Measurements from ENCODE around the gene UMODL1. TPM values are rescaled to one million over a fixed set of nuclear protein-coding genes. Genes with fewer than 3 reads are reported as not detected.

UMODL1 gene
- total RNA-seq, 4 donors from 2014 or later, result 0.15 to 0.21 TPM; not detected in 2

DNA sequence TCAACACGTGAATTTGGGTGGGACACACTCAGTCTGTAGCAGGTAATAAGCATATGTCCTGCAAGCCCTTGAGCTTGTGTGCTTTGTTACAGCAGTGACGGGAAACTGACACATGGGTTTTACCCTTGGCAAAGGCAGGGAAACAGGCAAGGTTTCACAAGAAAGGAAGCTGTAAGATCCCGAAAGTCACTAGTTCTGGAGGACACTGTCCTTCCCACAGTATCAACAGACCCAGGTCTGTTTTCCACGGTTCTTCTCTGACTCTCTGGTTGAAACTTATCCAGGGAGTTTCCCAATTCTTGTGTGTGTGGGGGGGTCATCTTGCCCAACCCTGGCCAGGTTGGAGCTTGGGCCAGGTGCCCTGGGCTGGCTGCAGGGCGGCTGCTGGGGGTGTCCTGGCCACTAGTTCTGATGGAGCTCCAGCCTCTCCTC, 31.6 kb upstream of the UMODL1 start:
- Histone ChIP-seq H3K4me3 (no peak overlapping the region), H3K4me1 (peaks cover 30% of the 10 kb centered on the region), H3K27me3 (no peaks in the 10 kb centered on the region), H3K27ac (no peak overlapping the region), H3K9me3 (no peaks in the 10 kb centered on the region), H3K36me3 (no peaks in the 10 kb centered on the region)
- 18% methylated on average over 5 of the region's 5 CpGs for WGBS
- DNase-seq (ENCODE audit: low spot score in 2 of 2), result no peak
- TF ChIP-seq, protein P1, sequence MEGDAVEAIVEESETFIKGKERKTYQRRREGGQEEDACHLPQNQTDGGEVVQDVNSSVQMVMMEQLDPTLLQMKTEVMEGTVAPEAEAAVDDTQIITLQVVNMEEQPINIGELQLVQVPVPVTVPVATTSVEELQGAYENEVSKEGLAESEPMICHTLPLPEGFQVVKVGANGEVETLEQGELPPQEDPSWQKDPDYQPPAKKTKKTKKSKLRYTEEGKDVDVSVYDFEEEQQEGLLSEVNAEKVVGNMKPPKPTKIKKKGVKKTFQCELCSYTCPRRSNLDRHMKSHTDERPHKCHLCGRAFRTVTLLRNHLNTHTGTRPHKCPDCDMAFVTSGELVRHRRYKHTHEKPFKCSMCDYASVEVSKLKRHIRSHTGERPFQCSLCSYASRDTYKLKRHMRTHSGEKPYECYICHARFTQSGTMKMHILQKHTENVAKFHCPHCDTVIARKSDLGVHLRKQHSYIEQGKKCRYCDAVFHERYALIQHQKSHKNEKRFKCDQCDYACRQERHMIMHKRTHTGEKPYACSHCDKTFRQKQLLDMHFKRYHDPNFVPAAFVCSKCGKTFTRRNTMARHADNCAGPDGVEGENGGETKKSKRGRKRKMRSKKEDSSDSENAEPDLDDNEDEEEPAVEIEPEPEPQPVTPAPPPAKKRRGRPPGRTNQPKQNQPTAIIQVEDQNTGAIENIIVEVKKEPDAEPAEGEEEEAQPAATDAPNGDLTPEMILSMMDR (IDR thresholded peaks at IDR 0.05), result no peak
- TF ChIP-seq POLR2AphosphoS5 (IDR thresholded peaks at IDR 0.05), result peak in 1 of 3 donors; percentile 43

DNA sequence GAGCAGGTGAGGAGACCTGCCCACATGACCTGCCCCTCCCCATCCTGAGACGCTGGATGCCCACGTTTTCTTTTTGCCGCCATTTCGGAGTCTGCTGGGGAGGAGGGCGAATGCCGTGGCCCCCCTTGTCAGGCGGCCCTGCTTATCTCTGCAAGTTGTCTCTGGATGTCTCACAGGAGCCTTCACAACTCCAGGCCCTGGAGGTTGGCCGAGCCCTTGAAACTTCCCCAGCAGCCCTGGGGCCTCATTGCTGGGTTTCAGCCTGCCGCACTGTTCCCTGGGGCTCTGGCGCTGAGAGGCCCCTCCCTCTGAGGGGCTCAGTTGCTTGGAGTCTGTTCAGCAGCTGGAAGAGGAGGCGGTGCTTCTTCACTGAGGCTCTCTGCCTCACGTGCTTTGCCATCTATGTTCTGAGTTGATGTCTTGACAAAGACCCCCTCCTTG, 31.2 kb upstream of the UMODL1 start:
- Histone ChIP-seq H3K4me3 (no peak overlapping the region), H3K36me3 (no peaks in the 10 kb centered on the region), H3K4me1 (peaks cover 30% of the 10 kb centered on the region), H3K9me3 (no peaks in the 10 kb centered on the region), H3K27ac (no peak overlapping the region), H3K27me3 (no peaks in the 10 kb centered on the region)
- peak in 1 of 2 donors; percentile 58 for DNase-seq (ENCODE audit: low spot score in 2 of 2)
- TF ChIP-seq, protein P1 (IDR thresholded peaks at IDR 0.05), result no peak
- no peak for TF ChIP-seq POLR2AphosphoS5 (IDR thresholded peaks at IDR 0.05)
- TF ChIP-seq EP300 (IDR thresholded peaks at IDR 0.05), result no peak
- no peak for TF ChIP-seq POLR2A (IDR thresholded peaks at IDR 0.05)
- 61% methylated on average over 8 of the region's 12 CpGs for WGBS

DNA sequence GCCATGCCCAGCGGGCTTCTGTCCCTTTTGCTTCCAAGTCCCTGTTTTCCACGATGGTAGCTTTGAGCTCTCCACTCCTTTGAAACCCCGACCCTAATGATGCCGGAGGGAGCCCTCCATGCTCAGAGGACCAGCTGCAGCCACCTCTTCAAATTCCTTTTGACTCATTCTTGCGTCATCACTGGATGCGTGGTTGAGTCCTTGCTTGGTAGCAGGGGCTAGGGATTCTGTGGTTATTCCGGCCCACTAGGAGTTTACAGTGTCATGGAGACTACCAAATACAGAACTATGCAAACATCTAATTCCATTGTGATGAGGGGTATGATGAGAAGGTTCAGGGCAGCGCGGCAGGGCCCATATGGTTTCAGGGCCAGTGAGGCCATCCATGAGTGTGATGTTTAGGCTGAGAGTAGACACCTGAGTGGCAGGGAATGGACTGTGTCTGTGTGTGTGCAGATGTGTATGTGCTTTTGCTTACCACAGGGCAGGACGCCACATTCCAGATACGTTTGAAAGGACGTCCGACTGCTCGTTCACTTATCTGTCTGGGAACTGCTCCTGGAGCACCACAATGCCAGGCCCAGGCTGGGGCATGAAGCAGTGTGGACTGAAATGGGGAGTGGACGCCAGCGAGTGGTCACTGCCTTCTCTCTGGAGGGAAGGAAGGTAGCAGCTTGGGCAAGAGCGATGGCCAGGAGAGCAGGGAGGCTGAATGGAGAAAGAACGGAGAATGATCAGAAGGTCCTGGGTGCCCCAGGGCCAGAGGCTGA, 30.5 kb upstream of the UMODL1 start:
- no peak overlapping the region for H3K27ac ChIP-seq
- TF ChIP-seq EP300 (IDR thresholded peaks at IDR 0.05), result no peak
- TF ChIP-seq, protein P1 (IDR thresholded peaks at IDR 0.05), result no peak
- TF ChIP-seq POLR2AphosphoS5 (IDR thresholded peaks at IDR 0.05), result no peak
- no peak for TF ChIP-seq POLR2A (IDR thresholded peaks at IDR 0.05)
- H3K27me3 ChIP-seq, result no peaks in the 10 kb centered on the region
- no peak for DNase-seq (ENCODE audit: low spot score in 2 of 2)
- peaks cover 30% of the 10 kb centered on the region for H3K4me1 ChIP-seq
- no peaks in the 10 kb centered on the region for H3K9me3 ChIP-seq
- H3K4me3 ChIP-seq, result no peak overlapping the region
- no peaks in the 10 kb centered on the region for H3K36me3 ChIP-seq
- WGBS, result 83% methylated on average over 18 of the region's 18 CpGs

DNA sequence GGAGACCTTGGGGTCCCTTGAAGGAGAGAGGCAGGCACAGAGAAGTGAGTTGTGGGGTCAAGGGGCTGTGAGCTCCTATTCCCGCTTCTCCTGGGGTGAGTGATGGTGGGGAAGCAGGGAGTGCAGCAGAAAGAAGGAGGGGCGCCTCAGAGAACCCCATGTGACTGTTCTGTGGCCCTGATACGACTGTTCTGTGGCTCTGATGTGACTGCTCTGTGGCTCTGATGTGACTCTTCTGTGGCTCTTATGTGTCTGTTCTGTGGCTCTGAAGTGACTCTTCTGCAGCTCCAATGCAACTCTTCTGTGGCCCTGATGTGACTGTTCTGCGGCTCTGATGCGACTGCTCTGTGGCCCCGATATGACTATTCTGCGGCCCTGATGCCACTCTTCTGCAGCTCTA, 29.9 kb upstream of the UMODL1 start:
- H3K27me3 ChIP-seq, result no peaks in the 10 kb centered on the region
- H3K4me3 ChIP-seq, result no peak overlapping the region
- no peak for DNase-seq (ENCODE audit: low spot score in 2 of 2)
- H3K27ac ChIP-seq, result no peak overlapping the region
- no peaks in the 10 kb centered on the region for H3K36me3 ChIP-seq
- peaks cover 30% of the 10 kb centered on the region for H3K4me1 ChIP-seq
- 86% methylated on average over 7 of the region's 7 CpGs for whole genome bisulfite sequencing
- TF ChIP-seq EP300 (IDR thresholded peaks at IDR 0.05), result no peak
- TF ChIP-seq POLR2AphosphoS5 (IDR thresholded peaks at IDR 0.05), result no peak
- TF ChIP-seq POLR2A (IDR thresholded peaks at IDR 0.05), result no peak
- TF ChIP-seq, protein P1 (IDR thresholded peaks at IDR 0.05), result no peak
- H3K9me3 ChIP-seq, result no peaks in the 10 kb centered on the region

DNA sequence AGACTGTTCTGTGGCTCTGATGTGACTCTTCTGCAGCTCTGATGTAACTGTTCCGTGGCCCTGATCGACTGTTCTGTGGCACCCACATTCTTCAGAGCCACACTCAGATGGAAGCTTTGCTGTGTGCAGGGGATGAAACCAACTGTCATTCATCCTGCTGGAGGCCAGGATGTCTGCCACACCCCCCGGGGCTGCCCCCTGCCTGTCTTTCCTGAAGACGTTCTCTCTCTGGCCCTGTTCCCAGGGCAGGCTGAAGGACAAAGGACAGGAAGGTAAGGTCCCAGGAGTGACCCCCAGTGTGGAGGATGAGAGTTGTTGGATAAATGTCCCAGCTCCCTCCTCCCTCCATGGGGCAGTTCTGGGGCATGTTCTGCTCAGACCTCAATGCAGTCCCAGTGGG, 29.4 kb upstream of the UMODL1 start:
- H3K27ac ChIP-seq, result no peak overlapping the region
- no peak overlapping the region for H3K4me3 ChIP-seq
- no peaks in the 10 kb centered on the region for H3K27me3 ChIP-seq
- DNase-seq (ENCODE audit: low spot score in 2 of 2), result no peak
- H3K9me3 ChIP-seq, result no peaks in the 10 kb centered on the region
- 55% methylated on average over 4 of the region's 4 CpGs for WGBS
- TF ChIP-seq POLR2A (IDR thresholded peaks at IDR 0.05) (no peak), POLR2AphosphoS5 (IDR thresholded peaks at IDR 0.05) (no peak), EP300 (IDR thresholded peaks at IDR 0.05) (no peak)
- TF ChIP-seq, protein P1 (IDR thresholded peaks at IDR 0.05), result no peak
- peaks cover 30% of the 10 kb centered on the region for H3K4me1 ChIP-seq
- H3K36me3 ChIP-seq, result no peaks in the 10 kb centered on the region

Data from suprapubic skin (tissue), 4 donors.